ENCODE data around the gene FBLN5. TPM values are rescaled to one million over a fixed set of nuclear protein-coding genes. Genes with fewer than 3 reads are reported as not detected.

FBLN5 gene
- total RNA-seq, 1 donor from 2014 or later: 41.5 TPM

GRCh38 chr14:91964724-91965123 lies 17.2 kb upstream of the FBLN5 start:
- H3K27ac Mint-ChIP-seq: no peak overlapping the region
- H3K27me3 Mint-ChIP-seq (ENCODE audit: low read depth): no peaks in the 10 kb centered on the region
- no peak for DNase-seq (ENCODE audit: low spot score in 2 of 2, unreplicated experiment in 2 of 2)
- no peak overlapping the region for H3K4me3 Mint-ChIP-seq
- peaks cover 11% of the 10 kb centered on the region for H3K36me3 Mint-ChIP-seq
- no peaks in the 10 kb centered on the region for H3K9me3 Mint-ChIP-seq
- H3K4me1 Mint-ChIP-seq: peaks cover 19% of the 10 kb centered on the region
- no peak for TF ChIP-seq CTCF (IDR thresholded peaks at IDR 0.05; ENCODE audit: unreplicated experiment)

GRCh38 chr14:91964011-91964410 lies 16.5 kb upstream of the FBLN5 start:
- Mint-ChIP-seq H3K36me3 (peaks cover 8% of the 10 kb centered on the region), H3K4me1 (peaks cover 19% of the 10 kb centered on the region), H3K9me3 (no peaks in the 10 kb centered on the region), H3K27me3 (ENCODE audit: low read depth) (no peaks in the 10 kb centered on the region), H3K27ac (peak overlapping the region; percentile 8), H3K4me3 (no peak overlapping the region)
- DNase-seq (ENCODE audit: low spot score in 2 of 2, unreplicated experiment in 2 of 2): no peak
- TF ChIP-seq CTCF (IDR thresholded peaks at IDR 0.05; ENCODE audit: unreplicated experiment): no peak

- no peaks in the 10 kb centered on the region for H3K9me3 Mint-ChIP-seq
- peaks cover 19% of the 10 kb centered on the region for H3K4me1 Mint-ChIP-seq
- H3K27me3 Mint-ChIP-seq (ENCODE audit: low read depth): no peaks in the 10 kb centered on the region
- no peak overlapping the region for H3K27ac Mint-ChIP-seq
- H3K36me3 Mint-ChIP-seq: peaks cover 3% of the 10 kb centered on the region
- TF ChIP-seq CTCF (IDR thresholded peaks at IDR 0.05; ENCODE audit: unreplicated experiment): no peak
- DNase-seq (ENCODE audit: low spot score in 2 of 2, unreplicated experiment in 2 of 2): no peak
- no peak overlapping the region for H3K4me3 Mint-ChIP-seq
Observed at GRCh38 chr14:91963465-91963864, 16.0 kb upstream of the FBLN5 start.

GRCh38 chr14:91961297-91962220 lies 14.1 kb upstream of the FBLN5 start:
- Mint-ChIP-seq H3K4me3 (no peak overlapping the region), H3K27me3 (ENCODE audit: low read depth) (no peaks in the 10 kb centered on the region), H3K9me3 (no peaks in the 10 kb centered on the region), H3K36me3 (no peaks in the 10 kb centered on the region), H3K27ac (peak overlapping the region; percentile 60), H3K4me1 (peaks cover 21% of the 10 kb centered on the region)
- TF ChIP-seq CTCF (IDR thresholded peaks at IDR 0.05; ENCODE audit: unreplicated experiment): no peak
- DNase-seq (ENCODE audit: low spot score in 2 of 2, unreplicated experiment in 2 of 2): no peak

GRCh38 chr14:91957876-91958313 lies 10.4 kb upstream of the FBLN5 start:
- Mint-ChIP-seq H3K4me1 (peaks cover 12% of the 10 kb centered on the region), H3K9me3 (no peaks in the 10 kb centered on the region), H3K4me3 (no peak overlapping the region), H3K36me3 (no peaks in the 10 kb centered on the region), H3K27me3 (ENCODE audit: low read depth) (no peaks in the 10 kb centered on the region), H3K27ac (no peak overlapping the region)
- DNase-seq (ENCODE audit: low spot score in 2 of 2, unreplicated experiment in 2 of 2): no peak
- TF ChIP-seq CTCF (IDR thresholded peaks at IDR 0.05; ENCODE audit: unreplicated experiment): no peak

All from mesothelial cell of epicardium (in vitro differentiated cells).